GM12878 (cell line): Measurements from ENCODE around the gene ARHGAP26.

Experiments used
- POLR2AphosphoS5 ChIP-seq: IDR thresholded peaks from 2 replicates; pipeline ENCODE4 v1.6.1; 2011; ENCODE audit warnings: mild to moderate bottlenecking, low read length, inconsistent platforms
- RAD21 ChIP-seq: IDR thresholded peaks from 2 replicates; pipeline ENCODE4 v1.6.1; 2011; ENCODE audit warnings: mild to moderate bottlenecking, low read depth, low read length, moderate library complexity; ENCODE audit not compliant: insufficient read depth

DNA sequence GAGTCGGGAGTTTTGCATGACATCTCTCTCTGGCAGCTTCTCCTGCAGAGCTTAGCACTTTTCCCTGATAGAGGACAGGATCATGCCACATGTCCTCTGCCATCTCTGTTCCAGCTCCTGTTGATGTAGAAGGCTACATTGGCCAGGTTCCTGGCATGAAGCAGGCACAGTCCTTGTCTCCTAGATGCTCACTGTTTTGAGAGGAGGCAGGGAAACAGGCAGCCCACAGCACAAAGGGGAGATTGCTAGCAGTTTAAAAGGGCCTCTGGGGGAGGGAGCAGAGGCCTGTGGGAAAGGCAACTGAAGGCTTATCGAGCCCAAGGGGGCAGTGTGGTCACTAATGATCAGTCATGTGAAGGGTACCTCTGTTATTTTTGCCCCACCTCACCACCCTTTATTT, 10.7 kb downstream of the ARHGAP26 start:
- TF ChIP-seq RAD21 = no peak
- no peak for TF ChIP-seq POLR2AphosphoS5
